GM12892 (cell line): ENCODE results near the gene PTK6.

ENCODE experiments used
- POLR2A ChIP-seq: IDR thresholded peaks from 2 replicates; pipeline ENCODE4 v1.6.1; 2011; ENCODE audit warnings: low read depth, low read length, control low read depth
- POLR2AphosphoS5 ChIP-seq: IDR thresholded peaks from 2 replicates; pipeline ENCODE4 v1.6.1; 2011; ENCODE audit warnings: low read depth, low read length, control low read depth

- TF ChIP-seq POLR2AphosphoS5, result no peak
- TF ChIP-seq POLR2A, result no peak
Measured at GRCh38 chr20:63578224-63579016, 41.2 kb upstream of the PTK6 start.
